Endodermal cell (in vitro differentiated cells): ENCODE results near the gene AGBL1. TPM values are rescaled to one million over a fixed set of nuclear protein-coding genes. Genes with fewer than 3 reads are reported as not detected.

ENCODE experiments used
- DNase-seq: peaks from one replicate; pipeline ENCODE4 v3.0.0-alpha.2; 2017
- H3K27ac ChIP-seq: 2 replicates; pipeline ENCODE4 v1.5.1; 2013; ENCODE audit warnings: mild to moderate bottlenecking, low read depth, low read length, moderate library complexity
- H3K27me3 ChIP-seq: 2 replicates; pipeline ENCODE4 v1.6.1; 2013; ENCODE audit warnings: mild to moderate bottlenecking, low read length, moderate library complexity; ENCODE audit not compliant: insufficient read depth, control insufficient read depth, poor library complexity, severe bottlenecking
- H3K36me3 ChIP-seq: 2 replicates; pipeline ENCODE4 v1.7.0; 2013; ENCODE audit warnings: mild to moderate bottlenecking, low read length, moderate library complexity; ENCODE audit not compliant: control insufficient read depth, insufficient read depth
- H3K4me1 ChIP-seq: one replicate; pipeline ENCODE4 v1.7.0; 2013; ENCODE audit warnings: low read length; ENCODE audit not compliant: control insufficient read depth, insufficient read depth
- H3K4me3 ChIP-seq: 2 replicates; pipeline ENCODE4 v1.5.1; 2013; ENCODE audit warnings: mild to moderate bottlenecking, low read length, moderate library complexity
- H3K9ac ChIP-seq: 2 replicates; pipeline ENCODE4 v1.6.1; 2013; ENCODE audit warnings: mild to moderate bottlenecking, low read length, moderate library complexity; ENCODE audit not compliant: poor library complexity, severe bottlenecking; ENCODE audit errors: extremely low read depth
- H3K9me3 ChIP-seq: 2 replicates; pipeline ENCODE4 v1.6.1; 2013; ENCODE audit warnings: mild to moderate bottlenecking, low read length, moderate library complexity; ENCODE audit not compliant: control insufficient read depth
- H3K27ac Mint-ChIP-seq: 2 replicates; pipeline ENCODE4 v1.8.0; 2020; ENCODE audit warnings: mixed read lengths
- H3K27me3 Mint-ChIP-seq: 2 replicates; pipeline ENCODE4 v1.8.0; 2021; ENCODE audit warnings: mild to moderate bottlenecking, mixed read lengths; ENCODE audit not compliant: insufficient read depth
- H3K36me3 Mint-ChIP-seq: 2 replicates; pipeline ENCODE4 v1.8.0; 2020; ENCODE audit warnings: low read depth, mixed read lengths
- H3K4me1 Mint-ChIP-seq: 2 replicates; pipeline ENCODE4 v1.8.0; 2020; ENCODE audit warnings: mixed read lengths
- H3K4me3 Mint-ChIP-seq: 2 replicates; pipeline ENCODE4 v1.8.0; 2020; ENCODE audit warnings: mild to moderate bottlenecking, moderate library complexity, mixed read lengths
- H3K9me3 Mint-ChIP-seq: 2 replicates; pipeline ENCODE4 v1.8.0; 2020; ENCODE audit warnings: mild to moderate bottlenecking, mixed read lengths
- WGBS, 2 experiments: methylation state at CpG; one replicate each; pipeline versions ENCODE4 v1.1.5 to v1.1.7; 2013; ENCODE audit warnings: missing lambda C conversion rate in 2 of 2, mixed read lengths in 1 of 2; ENCODE audit not compliant: insufficient coverage in 1 of 2, insufficient read length in 1 of 2; 5-methylcytosine and 5-hydroxymethylcytosine counted together
- total RNA-seq, 2 donors: library from RNA; stranded (reverse); fragmentation: NEBNext Ultra II Directional in 1 of 2; extraction: Animal tissue kit (Norgen Biotek cat#: 25700) in 1 of 2; gene quantifications; 2 replicates in 1 of 2; 3 replicates in 1 of 2; pipeline ENCODE4 v1.2.1, GENCODE V29; 2021
- TF ChIP-seq, protein P1 (sequence below): fragments of 200-600 bp; sonication (generic); conservative IDR thresholded peaks from 2 replicates; pipeline ENCODE4 v1.5.0; 2021; ENCODE audit warnings: antibody characterized with exemption, mild to moderate bottlenecking

The AGBL1 gene
- total RNA-seq, 2 donors from 2014 or later = 0.07 to 0.11 TPM

DNA sequence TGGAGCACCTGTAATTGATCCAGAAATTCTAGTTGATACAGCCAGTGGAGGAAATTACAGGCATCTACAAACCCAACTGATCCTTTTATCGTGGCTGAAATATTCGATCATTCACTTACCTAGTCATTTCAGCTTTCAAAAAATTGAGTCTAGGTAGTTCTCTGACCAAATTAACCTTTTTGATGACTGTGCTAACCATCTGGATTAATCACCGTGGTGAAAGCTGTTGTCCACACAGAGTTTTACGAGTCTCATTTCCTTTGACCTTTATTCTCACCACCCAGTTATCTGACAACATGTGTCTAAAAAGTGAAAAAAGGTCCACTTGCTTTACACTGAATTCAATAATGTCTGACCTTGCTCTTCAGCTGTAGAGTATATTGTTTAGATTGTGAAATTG, 354.3 kb downstream of the AGBL1 start:
- H3K4me3 ChIP-seq = no peak overlapping the region
- no peak overlapping the region for H3K9ac ChIP-seq
- Mint-ChIP-seq H3K4me1 (peaks cover 40% of the 10 kb centered on the region), H3K27ac (no peak overlapping the region), H3K4me3 (no peak overlapping the region), H3K36me3 (no peaks in the 10 kb centered on the region), H3K27me3 (no peaks in the 10 kb centered on the region), H3K9me3 (no peaks in the 10 kb centered on the region)
- no peaks in the 10 kb centered on the region for H3K27me3 ChIP-seq
- no peak for DNase-seq
- H3K36me3 ChIP-seq = no peaks in the 10 kb centered on the region
- no peak overlapping the region for H3K27ac ChIP-seq
- H3K4me1 ChIP-seq = peaks cover 7% of the 10 kb centered on the region
- WGBS, 2 experiments = 94 to 100% methylated on average over 4 of the region's 4 CpGs
- TF ChIP-seq, protein P1, sequence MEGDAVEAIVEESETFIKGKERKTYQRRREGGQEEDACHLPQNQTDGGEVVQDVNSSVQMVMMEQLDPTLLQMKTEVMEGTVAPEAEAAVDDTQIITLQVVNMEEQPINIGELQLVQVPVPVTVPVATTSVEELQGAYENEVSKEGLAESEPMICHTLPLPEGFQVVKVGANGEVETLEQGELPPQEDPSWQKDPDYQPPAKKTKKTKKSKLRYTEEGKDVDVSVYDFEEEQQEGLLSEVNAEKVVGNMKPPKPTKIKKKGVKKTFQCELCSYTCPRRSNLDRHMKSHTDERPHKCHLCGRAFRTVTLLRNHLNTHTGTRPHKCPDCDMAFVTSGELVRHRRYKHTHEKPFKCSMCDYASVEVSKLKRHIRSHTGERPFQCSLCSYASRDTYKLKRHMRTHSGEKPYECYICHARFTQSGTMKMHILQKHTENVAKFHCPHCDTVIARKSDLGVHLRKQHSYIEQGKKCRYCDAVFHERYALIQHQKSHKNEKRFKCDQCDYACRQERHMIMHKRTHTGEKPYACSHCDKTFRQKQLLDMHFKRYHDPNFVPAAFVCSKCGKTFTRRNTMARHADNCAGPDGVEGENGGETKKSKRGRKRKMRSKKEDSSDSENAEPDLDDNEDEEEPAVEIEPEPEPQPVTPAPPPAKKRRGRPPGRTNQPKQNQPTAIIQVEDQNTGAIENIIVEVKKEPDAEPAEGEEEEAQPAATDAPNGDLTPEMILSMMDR = no peak
- H3K9me3 ChIP-seq = no peaks in the 10 kb centered on the region

DNA sequence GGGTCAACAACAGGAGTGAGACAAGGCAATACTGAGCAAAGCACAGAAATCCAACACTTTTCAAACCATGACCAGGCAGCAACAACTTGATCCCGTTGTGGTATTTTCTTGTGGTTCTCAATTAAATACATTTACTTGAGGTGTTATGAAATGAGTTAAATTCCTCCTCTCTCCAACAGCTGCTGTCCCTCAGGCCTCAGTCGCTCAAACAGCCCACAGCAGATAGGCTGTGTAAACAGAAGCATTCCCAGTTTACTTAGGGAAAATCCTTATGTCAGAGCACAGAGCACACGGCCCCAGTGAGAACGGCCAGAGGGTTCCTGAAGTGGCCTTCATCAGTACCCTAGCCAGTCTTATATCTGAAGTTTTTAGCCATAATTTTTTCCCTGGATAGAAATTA, 359.9 kb downstream of the AGBL1 start:
- Histone ChIP-seq H3K4me3 (no peak overlapping the region), H3K27me3 (no peaks in the 10 kb centered on the region), H3K4me1 (peaks cover 3% of the 10 kb centered on the region), H3K27ac (no peak overlapping the region), H3K36me3 (no peaks in the 10 kb centered on the region), H3K9ac (no peak overlapping the region), H3K9me3 (no peaks in the 10 kb centered on the region)
- no peak for DNase-seq
- no peaks in the 10 kb centered on the region for H3K9me3 Mint-ChIP-seq
- 39 to 80% methylated on average over 2 to 3 of the region's 4 CpGs for WGBS, 2 experiments
- no peak overlapping the region for H3K4me3 Mint-ChIP-seq
- peaks cover 9% of the 10 kb centered on the region for H3K27me3 Mint-ChIP-seq
- H3K4me1 Mint-ChIP-seq = peaks cover 41% of the 10 kb centered on the region
- H3K36me3 Mint-ChIP-seq = no peaks in the 10 kb centered on the region
- H3K27ac Mint-ChIP-seq = no peak overlapping the region
- TF ChIP-seq, protein P1 = no peak

DNA sequence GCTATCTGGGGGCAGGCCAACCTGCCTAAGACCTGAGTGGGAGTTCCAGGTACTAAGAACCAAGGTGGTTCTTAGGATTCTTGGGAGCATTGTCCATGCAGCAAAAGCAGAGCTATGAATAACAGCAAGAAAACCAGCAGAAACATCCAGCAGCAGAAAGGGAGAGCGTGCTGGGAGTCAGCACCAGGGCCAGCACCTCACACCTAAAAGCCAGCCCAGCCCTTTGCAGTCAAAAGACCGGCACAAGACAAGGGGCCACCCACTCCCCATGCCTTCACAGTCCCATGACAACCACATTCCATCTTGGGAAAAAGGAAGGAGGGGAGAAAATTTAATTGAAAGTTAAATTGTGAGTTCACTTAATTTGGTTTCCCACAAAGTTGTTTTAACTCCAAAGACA, 364.9 kb downstream of the AGBL1 start:
- no peaks in the 10 kb centered on the region for H3K27me3 ChIP-seq
- H3K36me3 Mint-ChIP-seq = no peaks in the 10 kb centered on the region
- H3K9me3 Mint-ChIP-seq = no peaks in the 10 kb centered on the region
- no peak overlapping the region for H3K27ac ChIP-seq
- no peak overlapping the region for H3K4me3 ChIP-seq
- no peaks in the 10 kb centered on the region for H3K9me3 ChIP-seq
- no peak overlapping the region for H3K9ac ChIP-seq
- WGBS, 2 experiments = 67% methylated on average over 1 of the region's 2 CpGs; no CpG with 5 or more reads in 1 of the 2 experiments
- H3K4me1 ChIP-seq = no peaks in the 10 kb centered on the region
- H3K27ac Mint-ChIP-seq = no peak overlapping the region
- no peak overlapping the region for H3K4me3 Mint-ChIP-seq
- H3K27me3 Mint-ChIP-seq = peaks cover 9% of the 10 kb centered on the region
- peak; percentile 78 for DNase-seq
- H3K4me1 Mint-ChIP-seq = peaks cover 12% of the 10 kb centered on the region
- H3K36me3 ChIP-seq = no peaks in the 10 kb centered on the region
- TF ChIP-seq, protein P1 = no peak
